GM10248 (cell line): Measurements from ENCODE around the gene ICAM1.

Experiments
- CTCF ChIA-PET: fragments of 300-600 bp; sonication (Branson Sonifier 250); formaldehyde crosslinking; extraction: SDS; loops from one replicate; lab custom pipeline; 2021; ENCODE audit warnings: antibody characterized with exemption; lab: Yijun Ruan, JAX
- POLR2A ChIA-PET: fragments of 350-650 bp; sonication (Branson Sonifier 250); formaldehyde crosslinking; extraction: SDS; loops from one replicate; lab custom pipeline; 2020; ENCODE audit warnings: antibody characterized with exemption; lab: Yijun Ruan, JAX
- DNase-seq: peaks from one replicate; pipeline ENCODE4 v3.0.0; 2012; ENCODE audit errors: extremely low spot score
- CTCF ChIP-seq: IDR thresholded peaks from 2 replicates; pipeline ENCODE4 v1.5.1; 2012; ENCODE audit warnings: mild to moderate bottlenecking, low read depth; ENCODE audit errors: extremely low read depth, missing control alignments, control extremely low read depth

ICAM1 gene

GRCh38 chr19:10317045-10317856 is 46.3 kb downstream of the ICAM1 start:
- DNase-seq: no peak
- ChIA-PET POLR2A (interaction anchor here (0.6 to 1.8 kb wide), 3 partner anchors 16 to 46 kb away, joined by 4 to 9 read pairs (median 6); partner anchors contain the start of gene ICAM1), CTCF (interaction anchor here (1.6 to 1.9 kb wide), 2 partner anchors 55 to 74 kb away, joined by 3 to 4 read pairs; no protein-coding TSS in a partner anchor)
- TF ChIP-seq CTCF: no peak

- CTCF ChIA-PET: interaction anchor here (1.6 kb wide), 1 partner anchor 56 kb away, joined by 3 read pairs; no protein-coding TSS in a partner anchor
- TF ChIP-seq CTCF: no peak
- POLR2A ChIA-PET: interaction anchor here (0.6 to 1.8 kb wide), 2 partner anchors 33 to 46 kb away, joined by 4 to 9 read pairs; partner anchors contain the start of gene ICAM1
- no peak for DNase-seq
These were observed 47.0 kb downstream of the ICAM1 start for GRCh38 chr19:10317857-10318462.

DNA sequence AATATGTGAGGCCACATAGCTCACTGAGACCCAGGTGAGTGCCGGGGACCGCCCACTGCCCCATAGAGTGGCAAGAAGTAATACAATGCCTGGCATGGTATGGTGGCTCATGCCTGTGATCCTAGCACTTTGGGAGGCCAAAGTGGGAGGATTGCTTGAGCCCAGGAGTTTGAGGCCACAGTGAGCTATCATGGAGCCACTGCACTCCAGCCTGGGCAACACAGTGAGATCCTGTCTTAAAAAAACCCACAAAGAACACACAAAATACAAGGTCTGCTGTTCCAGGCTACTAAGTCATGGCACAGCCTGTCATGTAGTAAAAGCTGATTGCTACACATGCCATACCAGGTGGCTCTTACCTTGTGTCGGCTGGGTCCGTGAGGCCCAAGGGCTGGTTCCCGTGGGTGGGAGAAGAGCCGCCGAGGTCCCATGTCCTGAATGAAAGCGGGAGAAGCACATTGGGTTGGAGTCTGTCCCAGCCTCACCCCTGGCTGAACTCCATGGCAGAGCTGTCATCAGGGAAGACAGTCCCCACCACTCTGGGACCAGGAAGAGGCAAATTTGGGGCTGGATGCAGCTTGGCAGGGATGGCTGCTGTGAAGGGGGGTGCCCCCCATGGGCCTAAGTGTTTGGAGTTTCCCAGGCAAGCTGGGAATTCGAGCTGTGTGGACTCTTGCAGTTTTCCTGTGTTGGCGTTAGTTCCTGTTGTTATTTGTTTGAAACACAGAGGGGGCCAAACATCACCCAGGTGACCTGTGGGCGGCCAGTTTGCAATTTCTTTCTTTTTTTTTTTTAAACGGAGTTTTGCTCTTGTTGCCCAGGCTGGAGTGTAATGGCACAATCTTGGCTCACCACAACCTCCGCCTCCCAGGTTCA is 48.1 kb downstream of the ICAM1 start:
- DNase-seq: no peak
- TF ChIP-seq CTCF: no peak
- POLR2A ChIA-PET: no interaction called here
- CTCF ChIA-PET: interaction anchor here (1.3 kb wide), 1 partner anchor 13 kb away, joined by 3 read pairs; no protein-coding TSS in a partner anchor

DNA sequence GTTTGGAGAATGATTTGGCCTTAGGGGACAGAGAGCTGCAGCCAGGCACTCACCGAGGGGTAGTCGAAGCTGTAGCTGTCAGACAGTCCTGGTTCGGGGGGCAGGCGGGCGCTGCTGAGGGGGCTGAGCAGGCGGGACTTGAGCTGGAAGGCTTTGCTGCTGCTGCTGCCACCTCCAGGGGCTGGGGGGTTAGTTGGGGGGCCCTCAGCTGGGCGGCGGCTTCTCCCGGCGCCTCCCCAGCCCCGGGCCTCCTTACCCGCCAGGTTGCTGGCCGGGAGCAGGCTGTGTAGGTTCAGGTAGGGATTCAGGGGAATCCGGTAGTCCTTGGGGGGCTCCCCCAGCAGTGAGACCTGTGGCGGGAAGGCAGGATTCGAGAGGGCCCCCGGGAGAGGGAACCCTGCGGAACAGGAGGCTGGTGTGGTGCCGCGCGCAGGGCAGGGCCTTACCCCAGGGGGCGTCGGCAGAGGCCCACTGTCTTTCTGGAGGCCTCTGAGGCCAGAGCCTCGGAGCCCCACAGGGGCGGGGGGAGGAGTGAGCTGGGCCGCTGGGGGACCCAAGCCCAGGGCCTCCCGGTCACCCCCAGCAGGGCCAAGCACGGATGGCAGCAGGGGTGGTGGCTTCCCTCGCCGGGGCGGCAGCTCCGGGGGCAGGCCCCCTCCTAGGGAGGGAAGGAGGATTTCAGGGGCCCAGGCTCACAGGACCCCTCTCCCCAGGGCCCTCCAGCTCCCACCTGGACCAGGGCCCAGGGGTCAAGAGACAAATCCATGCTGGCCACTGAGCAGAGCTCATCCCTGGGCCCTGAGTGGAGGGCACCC is 49.9 kb downstream of the ICAM1 start:
- ChIA-PET POLR2A (interaction anchor here (0.5 to 0.6 kb wide), 3 partner anchors 10 to 1147 kb away, joined by 3 to 6 read pairs (median 4); no protein-coding TSS in a partner anchor), CTCF (interaction anchor here (1.5 to 1.8 kb wide), 2 partner anchors 9 to 68 kb away, joined by 4 to 6 read pairs; no protein-coding TSS in a partner anchor)
- no peak for DNase-seq
- TF ChIP-seq CTCF: no peak

GRCh38 chr19:10321417-10321797 is 50.5 kb downstream of the ICAM1 start:
- ChIA-PET POLR2A (interaction anchor here (0.5 kb wide), 1 partner anchor 10 kb away, joined by 6 read pairs; no protein-coding TSS in a partner anchor), CTCF (interaction anchor here (1.5 to 1.8 kb wide), 2 partner anchors 9 to 68 kb away, joined by 4 to 6 read pairs; no protein-coding TSS in a partner anchor)
- no peak for DNase-seq
- no peak for TF ChIP-seq CTCF
